GM19025 (cell line): Measurements from ENCODE around the gene ACAN.

Experiments used
- ATAC-seq: cut with Tn5 transposase; IDR thresholded peaks from one replicate; pipeline ENCODE4 v1.9.1; 2021; ENCODE audit warnings: mild to moderate bottlenecking, low read depth, moderate library complexity; ENCODE audit not compliant: unreplicated experiment

ACAN gene

GRCh38 chr15:88803241-88803919 is at the start of gene ACAN:
TSS of gene ACAN (plus strand) at chr15:88803436. CDS start at chr15:88836207, 32,771 bp downstream.
- no peak for ATAC-seq

GRCh38 chr15:88756521-88756920 is 46.7 kb upstream of the ACAN start:
- no peak for ATAC-seq

- ATAC-seq: no peak
Observed at GRCh38 chr15:88756921-88757320, 46.3 kb upstream of the ACAN start.

- ATAC-seq: no peak
Observed at GRCh38 chr15:88759872-88760271, 43.4 kb upstream of the ACAN start.

GRCh38 chr15:88764448-88764847 is 38.8 kb upstream of the ACAN start:
- ATAC-seq: no peak

GRCh38 chr15:88765212-88765611 is 38.0 kb upstream of the ACAN start:
- no peak for ATAC-seq

GRCh38 chr15:88769161-88769971 is 33.9 kb upstream of the ACAN start:
- ATAC-seq: no peak

GRCh38 chr15:88775776-88776175 is 27.5 kb upstream of the ACAN start:
- ATAC-seq: no peak

- ATAC-seq: no peak
Observed at GRCh38 chr15:88776646-88777045, 26.6 kb upstream of the ACAN start.

GRCh38 chr15:88779944-88780343 is 23.3 kb upstream of the ACAN start:
- no peak for ATAC-seq

- ATAC-seq: no peak
Observed at GRCh38 chr15:88782465-88782864, 20.8 kb upstream of the ACAN start.

GRCh38 chr15:88785217-88785616 is 18.0 kb upstream of the ACAN start:
- no peak for ATAC-seq

- ATAC-seq: no peak
Observed at GRCh38 chr15:88788036-88788435, 15.2 kb upstream of the ACAN start.

- no peak for ATAC-seq
Observed at GRCh38 chr15:88788816-88789215, 14.4 kb upstream of the ACAN start.

- no peak for ATAC-seq
Observed at GRCh38 chr15:88790486-88790885, 12.8 kb upstream of the ACAN start.

- no peak for ATAC-seq
Observed at GRCh38 chr15:88791637-88792036, 11.6 kb upstream of the ACAN start.

- ATAC-seq: no peak
Observed at GRCh38 chr15:88792342-88793282, 10.6 kb upstream of the ACAN start.

GRCh38 chr15:88794001-88794400 is 9.2 kb upstream of the ACAN start:
- ATAC-seq: no peak

- ATAC-seq: no peak
Observed at GRCh38 chr15:88797663-88798339, 5.4 kb upstream of the ACAN start.

GRCh38 chr15:88799341-88799740 is 3.9 kb upstream of the ACAN start:
- ATAC-seq: no peak
